ENCODE results near the gene TSC22D2. TPM values are rescaled to one million over a fixed set of nuclear protein-coding genes. Genes with fewer than 3 reads are reported as not detected.

Gene TSC22D2
- total RNA-seq, 2 donors from 2014 or later = 16.7 to 31.7 TPM

- H3K4me1 ChIP-seq = no peaks in the 10 kb centered on the region
- H3K36me3 ChIP-seq = no peaks in the 10 kb centered on the region
- H3K27me3 ChIP-seq = no peaks in the 10 kb centered on the region
- no peak for TF ChIP-seq CTCF (IDR thresholded peaks at IDR 0.05)
- H3K4me3 ChIP-seq = no peak overlapping the region
- H3K27ac ChIP-seq = no peak overlapping the region
- no peak for DNase-seq
- no peak overlapping the region for H3K9ac ChIP-seq (ENCODE audit: low read depth in 2 of 2, low read length in 2 of 2)
- no peaks in the 10 kb centered on the region for H3K9me3 ChIP-seq
- intact Hi-C loops (cut with DNase I) = no loop called here
Measured at GRCh38 chr3:150449169-150449721, 41.1 kb downstream of the TSC22D2 start.

GRCh38 chr3:150450916-150451315 lies 42.8 kb downstream of the TSC22D2 start:
- Histone ChIP-seq H3K9me3 (no peaks in the 10 kb centered on the region), H3K4me3 (no peak overlapping the region), H3K4me1 (no peaks in the 10 kb centered on the region), H3K27me3 (no peaks in the 10 kb centered on the region), H3K9ac (ENCODE audit: low read depth in 2 of 2, low read length in 2 of 2) (no peak overlapping the region), H3K36me3 (no peaks in the 10 kb centered on the region), H3K27ac (no peak overlapping the region)
- DNase-seq = no peak
- intact Hi-C loops (cut with DNase I) = no loop called here
- no peak for TF ChIP-seq CTCF (IDR thresholded peaks at IDR 0.05)

- H3K4me3 ChIP-seq = no peak overlapping the region
- H3K27ac ChIP-seq = no peak overlapping the region
- H3K4me1 ChIP-seq = no peaks in the 10 kb centered on the region
Measured at GRCh38 chr3:150451329-150452048, 43.4 kb downstream of the TSC22D2 start.

GRCh38 chr3:150453353-150453752 lies 45.3 kb downstream of the TSC22D2 start:
- H3K9ac ChIP-seq (ENCODE audit: low read depth in 2 of 2, low read length in 2 of 2) = no peak overlapping the region
- H3K4me3 ChIP-seq = no peak overlapping the region
- no peak for TF ChIP-seq CTCF (IDR thresholded peaks at IDR 0.05)
- intact Hi-C loops (cut with DNase I) = no loop called here
- no peaks in the 10 kb centered on the region for H3K27me3 ChIP-seq
- no peak overlapping the region for H3K27ac ChIP-seq
- DNase-seq = peak; percentile 44
- H3K36me3 ChIP-seq = no peaks in the 10 kb centered on the region
- H3K9me3 ChIP-seq = no peaks in the 10 kb centered on the region
- no peaks in the 10 kb centered on the region for H3K4me1 ChIP-seq

More at GRCh38 chr3:150451329-150452048, 43.4 kb downstream of the TSC22D2 start:
- Histone ChIP-seq H3K36me3 (no peaks in the 10 kb centered on the region), H3K9ac (ENCODE audit: low read depth in 2 of 2, low read length in 2 of 2) (no peak overlapping the region), H3K27me3 (no peaks in the 10 kb centered on the region), H3K9me3 (no peaks in the 10 kb centered on the region)
- intact Hi-C loops (cut with DNase I) = no loop called here
- no peak for TF ChIP-seq CTCF (IDR thresholded peaks at IDR 0.05)
- DNase-seq = no peak

GRCh38 chr3:150454085-150454484 lies 46.0 kb downstream of the TSC22D2 start:
- intact Hi-C loops (cut with DNase I) = no loop called here
- Histone ChIP-seq H3K9me3 (no peaks in the 10 kb centered on the region), H3K36me3 (no peaks in the 10 kb centered on the region), H3K9ac (ENCODE audit: low read depth in 2 of 2, low read length in 2 of 2) (no peak overlapping the region), H3K4me1 (no peaks in the 10 kb centered on the region), H3K4me3 (no peak overlapping the region), H3K27ac (no peak overlapping the region), H3K27me3 (no peaks in the 10 kb centered on the region)
- no peak for DNase-seq
- no peak for TF ChIP-seq CTCF (IDR thresholded peaks at IDR 0.05)
